Mesenchymal stem cell (in vitro differentiated cells and primary cell): ENCODE data around the gene HELB.
A peak's percentile ranks its signal among the peaks of the same experiment; 100 is the strongest.

Experiments used
- DNase-seq: peaks from one replicate; pipeline ENCODE4 v3.0.0-alpha.2; 2013
- H2AFZ ChIP-seq: one replicate; pipeline ENCODE4 v1.6.1; 2013; ENCODE audit warnings: low read depth, mild to moderate bottlenecking, control low read depth, inconsistent platforms, low read length, moderate library complexity
- H2AK5ac ChIP-seq: 2 replicates; pipeline ENCODE4 v1.6.1; 2013; ENCODE audit warnings: low read length, moderate library complexity, mild to moderate bottlenecking, inconsistent platforms; ENCODE audit not compliant: severe bottlenecking
- H2BK120ac ChIP-seq: one replicate; pipeline ENCODE4 v1.6.1; 2013; ENCODE audit warnings: low read depth, mild to moderate bottlenecking, inconsistent platforms, low read length, moderate library complexity
- H2BK12ac ChIP-seq, 2 experiments: one replicate each; pipeline ENCODE4 v1.6.1; 2013; ENCODE audit warnings: inconsistent platforms in 2 of 2, low read length in 2 of 2, mild to moderate bottlenecking in 2 of 2, moderate library complexity in 2 of 2, control low read depth in 1 of 2
- H2BK15ac ChIP-seq: one replicate; pipeline ENCODE4 v1.6.1; 2013; ENCODE audit warnings: mild to moderate bottlenecking, low read depth, inconsistent platforms; ENCODE audit not compliant: poor library complexity, severe bottlenecking
- H2BK5ac ChIP-seq: 2 replicates; pipeline ENCODE4 v1.6.1; 2013; ENCODE audit warnings: low read depth, mild to moderate bottlenecking, low read length, control low read depth, inconsistent platforms; ENCODE audit not compliant: poor library complexity, severe bottlenecking
- H3K14ac ChIP-seq, 2 experiments: one replicate each; pipeline ENCODE4 v1.6.1; 2013; ENCODE audit warnings: inconsistent platforms in 2 of 2, low read length in 2 of 2, control low read depth in 1 of 2, mild to moderate bottlenecking in 1 of 2, moderate library complexity in 1 of 2
- H3K18ac ChIP-seq, 2 experiments: one replicate each; pipeline ENCODE4 v1.6.1; 2013; ENCODE audit warnings: inconsistent platforms in 2 of 2, low read length in 2 of 2, control low read depth in 1 of 2, low read depth in 1 of 2, mild to moderate bottlenecking in 1 of 2
- H3K23ac ChIP-seq, 2 experiments: one replicate each; pipeline ENCODE4 v1.6.1; 2013; ENCODE audit warnings: inconsistent platforms in 2 of 2, low read length in 2 of 2, mild to moderate bottlenecking in 2 of 2, moderate library complexity in 2 of 2, control low read depth in 1 of 2
- H3K27ac ChIP-seq: 2 replicates; pipeline ENCODE4 v1.5.1; 2013; ENCODE audit warnings: mild to moderate bottlenecking, moderate library complexity, low read length, control low read depth, inconsistent platforms; ENCODE audit not compliant: poor library complexity, severe bottlenecking
- H3K27me3 ChIP-seq, 2 experiments: 2 replicates each; pipeline versions ENCODE4 v1.6.1 to v1.7.0; 2013; ENCODE audit warnings: low read length in 2 of 2, mild to moderate bottlenecking in 2 of 2, moderate library complexity in 2 of 2, control low read depth in 1 of 2, inconsistent platforms in 1 of 2; ENCODE audit not compliant: control insufficient read depth in 1 of 2, insufficient read depth in 1 of 2
- H3K36me3 ChIP-seq, 2 experiments: 2 replicates each; pipeline versions ENCODE4 v1.6.1 to v1.7.0; 2013; ENCODE audit warnings: low read length in 2 of 2, control low read depth in 1 of 2, inconsistent platforms in 1 of 2, low read depth in 1 of 2, mild to moderate bottlenecking in 1 of 2; ENCODE audit not compliant: insufficient read depth in 2 of 2, control insufficient read depth in 1 of 2
- H3K4ac ChIP-seq, 2 experiments: one replicate each; pipeline ENCODE4 v1.6.1; 2013; ENCODE audit warnings: inconsistent platforms in 2 of 2, low read length in 2 of 2, mild to moderate bottlenecking in 2 of 2, moderate library complexity in 2 of 2, control low read depth in 1 of 2, low read depth in 1 of 2
- H3K4me1 ChIP-seq: 2 replicates; pipeline ENCODE4 v1.6.1; 2013; ENCODE audit warnings: low read depth, low read length, control low read depth; ENCODE audit not compliant: control insufficient read depth, insufficient read depth
- H3K4me2 ChIP-seq: 2 replicates; pipeline ENCODE4 v1.6.1; 2013; ENCODE audit warnings: low read length, mild to moderate bottlenecking, inconsistent platforms; ENCODE audit not compliant: poor library complexity, severe bottlenecking
- H3K4me3 ChIP-seq, 2 experiments: 2 replicates each; pipeline versions ENCODE4 v1.5.1 to v1.7.0; 2013; ENCODE audit warnings: low read length in 2 of 2, mild to moderate bottlenecking in 2 of 2, control low read depth in 1 of 2, low read depth in 1 of 2; ENCODE audit not compliant: insufficient read depth in 1 of 2
- H3K79me1 ChIP-seq: replicated peaks from 2 replicates; pipeline ENCODE4 v1.6.1; 2013; ENCODE audit warnings: mild to moderate bottlenecking, control low read depth, low read length, inconsistent platforms; ENCODE audit not compliant: poor library complexity, severe bottlenecking
- H3K9ac ChIP-seq: 2 replicates; pipeline ENCODE4 v1.7.0; 2013; ENCODE audit warnings: mild to moderate bottlenecking, low read length, moderate library complexity
- H3K9me3 ChIP-seq: 2 replicates; pipeline ENCODE4 v1.7.0; 2013; ENCODE audit warnings: mild to moderate bottlenecking, low read length; ENCODE audit not compliant: control insufficient read depth
- H4K8ac ChIP-seq: one replicate; pipeline ENCODE4 v1.6.1; 2013; ENCODE audit warnings: inconsistent platforms, mild to moderate bottlenecking, low read length, moderate library complexity
- H4K91ac ChIP-seq: one replicate; pipeline ENCODE4 v1.6.1; 2013; ENCODE audit warnings: mild to moderate bottlenecking, low read length, inconsistent platforms
- WGBS: methylation state at CpG from one replicate; pipeline ENCODE4 v1.1.7; 2013; ENCODE audit warnings: mixed read lengths; 5-methylcytosine and 5-hydroxymethylcytosine counted together

Gene HELB

GRCh38 chr12:66380769-66381535 is 78.7 kb downstream of the HELB start:
- H2AFZ ChIP-seq, result no peak overlapping the region
- peak; percentile 20 for DNase-seq
- no peak overlapping the region for H3K4me2 ChIP-seq
- no peak overlapping the region for H2BK5ac ChIP-seq
- WGBS, result 89% methylated on average over 3 of the region's 5 CpGs
- H3K9ac ChIP-seq, result no peak overlapping the region
- no peaks in the 10 kb centered on the region for H3K79me1 ChIP-seq
- no peak overlapping the region for H2BK12ac ChIP-seq
- no peak overlapping the region for H2BK15ac ChIP-seq
- H2AK5ac ChIP-seq, result no peak overlapping the region
- no peaks in the 10 kb centered on the region for H3K27me3 ChIP-seq
- no peaks in the 10 kb centered on the region for H3K36me3 ChIP-seq
- H3K27ac ChIP-seq, result no peak overlapping the region
- no peaks in the 10 kb centered on the region for H3K4me1 ChIP-seq
- H3K4ac ChIP-seq, result no peak overlapping the region
- no peak overlapping the region for H3K14ac ChIP-seq
- H3K9me3 ChIP-seq, result no peaks in the 10 kb centered on the region
- H3K23ac ChIP-seq, result no peak overlapping the region
- no peak overlapping the region for H2BK120ac ChIP-seq
- H4K91ac ChIP-seq, result no peak overlapping the region
- no peak overlapping the region for H3K4me3 ChIP-seq
- no peak overlapping the region for H3K18ac ChIP-seq
- H4K8ac ChIP-seq, result no peak overlapping the region

- no peak overlapping the region for H2AK5ac ChIP-seq
- no peak overlapping the region for H3K4me2 ChIP-seq
- H3K27me3 ChIP-seq, result peaks cover 0 to 2% of the 10 kb centered on the region in 2 experiments
- no peak overlapping the region for H4K91ac ChIP-seq
- peaks cover 2% of the 10 kb centered on the region for H3K4me1 ChIP-seq
- H3K4me3 ChIP-seq, result no peak overlapping the region
- no peak overlapping the region for H4K8ac ChIP-seq
- H3K27ac ChIP-seq, result no peak overlapping the region
- H3K9ac ChIP-seq, result no peak overlapping the region
- no peak overlapping the region for H2BK15ac ChIP-seq
- no peaks in the 10 kb centered on the region for H3K36me3 ChIP-seq
- peaks cover 6% of the 10 kb centered on the region for H3K9me3 ChIP-seq
- no peaks in the 10 kb centered on the region for H3K79me1 ChIP-seq
- H3K18ac ChIP-seq, result no peak overlapping the region
- H2AFZ ChIP-seq, result no peak overlapping the region
- no peak overlapping the region for H2BK120ac ChIP-seq
- H2BK5ac ChIP-seq, result no peak overlapping the region
- no peak overlapping the region for H2BK12ac ChIP-seq
- no peak for DNase-seq
- no peak overlapping the region for H3K4ac ChIP-seq
- no peak overlapping the region for H3K14ac ChIP-seq
- WGBS, result 48% methylated on average over 1 of the region's 1 CpG
- H3K23ac ChIP-seq, result no peak overlapping the region
Observed at GRCh38 chr12:66387117-66387516, 84.8 kb downstream of the HELB start.
